ENCODE data around the gene ATP5MK. TPM values are rescaled to one million over a fixed set of nuclear protein-coding genes. Genes with fewer than 3 reads are reported as not detected.

The ATP5MK gene
- total RNA-seq, 1 donor from 2014 or later, result 208 TPM

GRCh38 chr10:103396789-103397087, 463 bp upstream of the ATP5MK start:
- intact Hi-C loops (cut with micrococcal nuclease), result loop anchor here (1.0 kb wide), 4 partner anchors 28 to 542 kb away; partner anchors contain the start of genes BORCS7, CNNM2 and PCGF6
- ChIA-PET POLR2A (interaction anchor here (0.6 to 3.2 kb wide), 8 partner anchors 9 to 725 kb away, joined by 3 to 16 read pairs (median 6); partner anchors contain the start of genes PCGF6, SFR1 and TAF5), CTCF (interaction anchor here (1.3 kb wide), 1 partner anchor 87 kb away, joined by 5 read pairs; no protein-coding TSS in a partner anchor)
- no peak for TF ChIP-seq CTCF (IDR thresholded peaks at IDR 0.05)
- H3K9me3 Mint-ChIP-seq, result no peaks in the 10 kb centered on the region
- peaks cover 67% of the 10 kb centered on the region for H3K36me3 Mint-ChIP-seq (ENCODE audit: low read depth)
- peak overlapping the region; percentile 91 for H3K27ac Mint-ChIP-seq
- H3K4me3 Mint-ChIP-seq, result peak overlapping the region; percentile 98
- H3K4me1 Mint-ChIP-seq, result peaks cover 47% of the 10 kb centered on the region
- ATAC-seq (ENCODE audit: low read depth) (no peak), DNase-seq (no peak)
- H3K27me3 Mint-ChIP-seq, result no peaks in the 10 kb centered on the region

GRCh38 chr10:103395754-103396066, 565 bp downstream of the ATP5MK start:
- Mint-ChIP-seq H3K27me3 (no peaks in the 10 kb centered on the region), H3K27ac (peak overlapping the region; percentile 91), H3K9me3 (no peaks in the 10 kb centered on the region), H3K4me3 (peak overlapping the region; percentile 98), H3K4me1 (peaks cover 47% of the 10 kb centered on the region), H3K36me3 (ENCODE audit: low read depth) (peaks cover 63% of the 10 kb centered on the region)
- CTCF ChIA-PET, result interaction anchor here (1.3 kb wide), 1 partner anchor 88 kb away, joined by 5 read pairs; no protein-coding TSS in a partner anchor
- DNase-seq (no peak), ATAC-seq (ENCODE audit: low read depth) (no peak)
- intact Hi-C loops (cut with micrococcal nuclease), result loop anchor here (1.0 kb wide), 4 partner anchors 27 to 541 kb away; partner anchors contain the start of genes BORCS7, CNNM2 and PCGF6
- TF ChIP-seq CTCF (IDR thresholded peaks at IDR 0.05), result no peak
- POLR2A ChIA-PET, result interaction anchor here (0.5 to 3.2 kb wide), 6 partner anchors 17 to 1577 kb away, joined by 3 to 16 read pairs (median 3); partner anchors contain the start of genes OGA, PCGF6 and TAF5

- POLR2A ChIA-PET, result interaction anchor here (0.6 to 3.2 kb wide), 3 partner anchors 26 to 78 kb away, joined by 3 to 14 read pairs (median 4); partner anchors contain the start of genes PCGF6 and TAF5
- peaks cover 60% of the 10 kb centered on the region for H3K36me3 Mint-ChIP-seq (ENCODE audit: low read depth)
Measured at GRCh38 chr10:103394180-103394579, 2.1 kb downstream of the ATP5MK start.

GRCh38 chr10:103382769-103383168, 13.5 kb downstream of the ATP5MK start:
- intact Hi-C loops (cut with micrococcal nuclease), result no loop called here
- no peak overlapping the region for H3K4me3 Mint-ChIP-seq
- CTCF ChIA-PET, result no interaction called here
- ATAC-seq (ENCODE audit: low read depth), result peak; percentile 67
- H3K9me3 Mint-ChIP-seq, result no peaks in the 10 kb centered on the region
- H3K27me3 Mint-ChIP-seq, result no peaks in the 10 kb centered on the region
- peaks cover 4% of the 10 kb centered on the region for H3K4me1 Mint-ChIP-seq
- no peak for TF ChIP-seq CTCF (IDR thresholded peaks at IDR 0.05)
- peaks cover 55% of the 10 kb centered on the region for H3K36me3 Mint-ChIP-seq (ENCODE audit: low read depth)
- DNase-seq, result no peak
- POLR2A ChIA-PET, result no interaction called here
- no peak overlapping the region for H3K27ac Mint-ChIP-seq

More at GRCh38 chr10:103394180-103394579, 2.1 kb downstream of the ATP5MK start:
- Mint-ChIP-seq H3K4me1 (peaks cover 45% of the 10 kb centered on the region), H3K27me3 (no peaks in the 10 kb centered on the region), H3K27ac (no peak overlapping the region), H3K9me3 (no peaks in the 10 kb centered on the region), H3K4me3 (no peak overlapping the region)
- DNase-seq (no peak), ATAC-seq (ENCODE audit: low read depth) (no peak)
- TF ChIP-seq CTCF (IDR thresholded peaks at IDR 0.05), result no peak
- CTCF ChIA-PET, result no interaction called here
- intact Hi-C loops (cut with micrococcal nuclease), result no loop called here

- ATAC-seq (ENCODE audit: low read depth), result no peak
- no peaks in the 10 kb centered on the region for H3K9me3 Mint-ChIP-seq
- DNase-seq, result no peak
- no peak for TF ChIP-seq CTCF (IDR thresholded peaks at IDR 0.05)
- H3K36me3 Mint-ChIP-seq (ENCODE audit: low read depth), result peaks cover 41% of the 10 kb centered on the region
- ChIA-PET POLR2A (no interaction called here), CTCF (interaction anchor here (0.8 kb wide), 1 partner anchor 93 kb away, joined by 3 read pairs; no protein-coding TSS in a partner anchor)
- H3K27ac Mint-ChIP-seq, result no peak overlapping the region
- intact Hi-C loops (cut with micrococcal nuclease), result no loop called here
- H3K27me3 Mint-ChIP-seq, result no peaks in the 10 kb centered on the region
- no peaks in the 10 kb centered on the region for H3K4me1 Mint-ChIP-seq
- no peak overlapping the region for H3K4me3 Mint-ChIP-seq
Measured at GRCh38 chr10:103374263-103374662, 22.0 kb downstream of the ATP5MK start.

All from activated B cell treated with CpG ODN at 0.5 μM for 24 hours (primary cell).